Skeletal muscle tissue (tissue), 4 donors: ENCODE measurements around the gene UBLCP1. TPM values are rescaled to one million over a fixed set of nuclear protein-coding genes. Genes with fewer than 3 reads are reported as not detected.
A peak's percentile ranks its signal among the peaks of the same experiment; 100 is the strongest.
"Not testable (repeated sequence)": the region's sequence is repeated elsewhere in the genome, so short reads cannot be mapped to it uniquely, and the experiment has no call there.

ENCODE experiments used
- H3K27ac ChIP-seq: one replicate; pipeline ENCODE4 v1.7.0; 2013; ENCODE audit warnings: mild to moderate bottlenecking, low read depth, low read length, inconsistent platforms
- H3K27me3 ChIP-seq, 3 donors: one replicate each; pipeline ENCODE4 v1.7.0; 2013; ENCODE audit warnings: low read length in 3 of 3; ENCODE audit not compliant: control insufficient read depth in 3 of 3, insufficient read depth in 3 of 3
- H3K36me3 ChIP-seq, 3 donors: one replicate each; pipeline ENCODE4 v1.7.0; 2013; ENCODE audit warnings: low read length in 3 of 3; ENCODE audit not compliant: control insufficient read depth in 3 of 3, insufficient read depth in 3 of 3
- H3K4me1 ChIP-seq, 3 donors: one replicate each; pipeline ENCODE4 v1.7.0; 2013; ENCODE audit warnings: low read length in 3 of 3, mild to moderate bottlenecking in 3 of 3; ENCODE audit not compliant: control insufficient read depth in 3 of 3, insufficient read depth in 3 of 3
- H3K4me3 ChIP-seq, 3 donors: one replicate each; pipeline ENCODE4 v1.7.0; 2013; ENCODE audit warnings: low read length in 3 of 3
- H3K9ac ChIP-seq, 3 donors: one replicate each; pipeline ENCODE4 v1.7.0; 2013; ENCODE audit warnings: low read length in 3 of 3, mild to moderate bottlenecking in 3 of 3, moderate library complexity in 2 of 3, low read depth in 1 of 3
- H3K9me3 ChIP-seq, 3 donors: one replicate each; pipeline ENCODE4 v1.7.0; 2013; ENCODE audit warnings: low read length in 3 of 3; ENCODE audit not compliant: control insufficient read depth in 3 of 3
- total RNA-seq: library from RNA; depleted of rRNA; stranded (reverse); fragments of >200 nt; gene quantifications from one replicate; pipeline ENCODE4 v1.2.3, GENCODE V29; 2014
- donor health status: Osteomylitis.

Gene UBLCP1
- total RNA-seq, 1 donor from 2014 or later = 4.7 TPM

- Histone ChIP-seq H3K9me3 (no peaks in the 10 kb centered on the region), H3K9ac (no peak overlapping the region), H3K36me3 (no peaks in the 10 kb centered on the region), H3K4me1 (peaks cover 0 to 4% (median 0%) of the 10 kb centered on the region in 3 donors), H3K27ac (no peak overlapping the region), H3K4me3 (no peak overlapping the region), H3K27me3 (peaks cover 0 to 7% (median 3%) of the 10 kb centered on the region in 3 donors)
Measured at GRCh38 chr5:159244890-159245289, 18.2 kb upstream of the UBLCP1 start.

- Histone ChIP-seq H3K4me3 (no peak overlapping the region), H3K27me3 (peaks cover 0 to 7% (median 3%) of the 10 kb centered on the region in 3 donors), H3K4me1 (no peaks in the 10 kb centered on the region), H3K9ac (no peak overlapping the region), H3K36me3 (no peaks in the 10 kb centered on the region), H3K27ac (no peak overlapping the region), H3K9me3 (no peaks in the 10 kb centered on the region)
Measured at GRCh38 chr5:159249158-159249557, 13.9 kb upstream of the UBLCP1 start.

GRCh38 chr5:159252195-159252594 lies 10.9 kb upstream of the UBLCP1 start:
- no peak overlapping the region for H3K9ac ChIP-seq
- H3K27ac ChIP-seq = no peak overlapping the region
- H3K27me3 ChIP-seq = peaks cover 0 to 9% (median 3%) of the 10 kb centered on the region in 3 donors
- H3K4me3 ChIP-seq = no peak overlapping the region
- no peaks in the 10 kb centered on the region for H3K36me3 ChIP-seq
- no peaks in the 10 kb centered on the region for H3K4me1 ChIP-seq
- H3K9me3 ChIP-seq = no peaks in the 10 kb centered on the region

GRCh38 chr5:159257007-159257406 lies 6.1 kb upstream of the UBLCP1 start:
- peaks cover 0 to 4% (median 0%) of the 10 kb centered on the region in 3 donors for H3K27me3 ChIP-seq
- H3K4me3 ChIP-seq = no peak overlapping the region
- H3K9me3 ChIP-seq = no peaks in the 10 kb centered on the region
- H3K9ac ChIP-seq = no peak overlapping the region
- H3K4me1 ChIP-seq = peaks cover 0 to 3% (median 0%) of the 10 kb centered on the region in 3 donors
- H3K27ac ChIP-seq = no peak overlapping the region
- H3K36me3 ChIP-seq = no peaks in the 10 kb centered on the region

GRCh38 chr5:159257629-159258283 lies 5.3 kb upstream of the UBLCP1 start:
- Histone ChIP-seq H3K27ac (no peak overlapping the region), H3K9me3 (no peaks in the 10 kb centered on the region), H3K9ac (no peak overlapping the region), H3K4me1 (peaks cover 6 to 8% (median 7%) of the 10 kb centered on the region in 3 donors), H3K4me3 (no peak overlapping the region), H3K27me3 (peaks cover 0 to 4% (median 0%) of the 10 kb centered on the region in 3 donors), H3K36me3 (peaks cover 0 to 2% (median 0%) of the 10 kb centered on the region in 3 donors)

GRCh38 chr5:159258361-159258760 lies 4.7 kb upstream of the UBLCP1 start:
- peaks cover 6 to 8% (median 7%) of the 10 kb centered on the region in 3 donors for H3K4me1 ChIP-seq
- H3K36me3 ChIP-seq = peaks cover 0 to 4% (median 0%) of the 10 kb centered on the region in 3 donors
- H3K27ac ChIP-seq = no peak overlapping the region
- H3K27me3 ChIP-seq = peaks cover 0 to 4% (median 0%) of the 10 kb centered on the region in 3 donors
- H3K9me3 ChIP-seq = no peaks in the 10 kb centered on the region
- H3K4me3 ChIP-seq = no peak overlapping the region
- H3K9ac ChIP-seq = no peak overlapping the region

GRCh38 chr5:159260212-159260611 lies 2.9 kb upstream of the UBLCP1 start:
- not testable (repeated sequence) for H3K9ac ChIP-seq, H3K27ac ChIP-seq, H3K36me3 ChIP-seq, H3K4me3 ChIP-seq, H3K27me3 ChIP-seq, H3K9me3 ChIP-seq
- peaks cover 10 to 21% (median 20%) of the 10 kb centered on the region in 3 donors for H3K4me1 ChIP-seq

GRCh38 chr5:159262472-159262858 lies 625 bp upstream of the UBLCP1 start:
- peak overlapping the region; percentile 93 to 98 (median 94) for H3K9ac ChIP-seq
- peaks cover 0 to 4% (median 0%) of the 10 kb centered on the region in 3 donors for H3K36me3 ChIP-seq
- peak overlapping the region; percentile 87 for H3K27ac ChIP-seq
- peaks cover 10 to 21% (median 20%) of the 10 kb centered on the region in 3 donors for H3K4me1 ChIP-seq
- no peaks in the 10 kb centered on the region for H3K9me3 ChIP-seq
- H3K27me3 ChIP-seq = no peaks in the 10 kb centered on the region
- H3K4me3 ChIP-seq = peak overlapping the region; percentile 97 to 100 (median 98)

- peak overlapping the region; percentile 87 for H3K27ac ChIP-seq
- peak overlapping the region; percentile 93 to 98 (median 94) for H3K9ac ChIP-seq
- H3K27me3 ChIP-seq = no peaks in the 10 kb centered on the region
- no peaks in the 10 kb centered on the region for H3K9me3 ChIP-seq
- H3K36me3 ChIP-seq = peaks cover 0 to 4% (median 0%) of the 10 kb centered on the region in 3 donors
- peaks cover 10 to 21% (median 20%) of the 10 kb centered on the region in 3 donors for H3K4me1 ChIP-seq
- H3K4me3 ChIP-seq = peak overlapping the region; percentile 97 to 100 (median 98)
Measured at GRCh38 chr5:159263569-159263905, 447 bp downstream of the UBLCP1 start.

- peaks cover 3 to 13% (median 7%) of the 10 kb centered on the region in 3 donors for H3K36me3 ChIP-seq
- not testable (repeated sequence) for H3K27ac ChIP-seq, H3K4me3 ChIP-seq, H3K9ac ChIP-seq, H3K27me3 ChIP-seq, H3K9me3 ChIP-seq
- peaks cover 10 to 20% (median 19%) of the 10 kb centered on the region in 3 donors for H3K4me1 ChIP-seq
Measured at GRCh38 chr5:159266764-159267163, 3.7 kb downstream of the UBLCP1 start.
